HG03060 (cell line): ENCODE results near the gene DAP.
A peak's percentile ranks its signal among the peaks of the same experiment; 100 is the strongest.
"Not testable (repeated sequence)": the region's sequence is repeated elsewhere in the genome, so short reads cannot be mapped to it uniquely, and the experiment has no call there.

ENCODE experiments used
- ATAC-seq: cut with Tn5 transposase; IDR thresholded peaks from one replicate; pipeline ENCODE4 v1.9.1; 2021; ENCODE audit warnings: low read depth, moderate number of reproducible peaks; ENCODE audit not compliant: unreplicated experiment

DAP gene

GRCh38 chr5:10761185-10761932 lies at the start of gene DAP:
Gene DAP (minus strand): TSS chr5:10761234. CDS start chr5:10761068, 166 bp downstream.
- ATAC-seq = peak; percentile 34

GRCh38 chr5:10808347-10809226 lies 47.6 kb upstream of the DAP start:
- ATAC-seq = no peak

- ATAC-seq = no peak
These were observed 41.1 kb upstream of the DAP start for GRCh38 chr5:10801931-10802666.

GRCh38 chr5:10800852-10801251 lies 39.8 kb upstream of the DAP start:
- ATAC-seq = no peak

- no peak for ATAC-seq
These were observed 36.2 kb upstream of the DAP start for GRCh38 chr5:10797261-10797660.

- no peak for ATAC-seq
These were observed 32.8 kb upstream of the DAP start for GRCh38 chr5:10793785-10794184.

- ATAC-seq = no peak
These were observed 31.3 kb upstream of the DAP start for GRCh38 chr5:10792336-10792735.

- ATAC-seq = no peak
These were observed 28.7 kb upstream of the DAP start for GRCh38 chr5:10789726-10790125.

GRCh38 chr5:10789021-10789420 lies 28.0 kb upstream of the DAP start:
- no peak for ATAC-seq

GRCh38 chr5:10788358-10788757 lies 27.3 kb upstream of the DAP start:
- ATAC-seq = no peak

GRCh38 chr5:10786835-10787234 lies 25.8 kb upstream of the DAP start:
- no peak for ATAC-seq

- not testable (repeated sequence) for ATAC-seq
These were observed 19.2 kb upstream of the DAP start for GRCh38 chr5:10780208-10780607.

GRCh38 chr5:10779592-10779991 lies 18.6 kb upstream of the DAP start:
- ATAC-seq = no peak

GRCh38 chr5:10778179-10778910 lies 17.3 kb upstream of the DAP start:
- ATAC-seq = no peak

GRCh38 chr5:10775646-10776045 lies 14.6 kb upstream of the DAP start:
- ATAC-seq = no peak

- ATAC-seq = no peak
These were observed 12.0 kb upstream of the DAP start for GRCh38 chr5:10772901-10773585.

- no peak for ATAC-seq
These were observed 7.4 kb upstream of the DAP start for GRCh38 chr5:10768328-10768899.

- no peak for ATAC-seq
These were observed 1.9 kb upstream of the DAP start for GRCh38 chr5:10762776-10763500.
